GM12892 (cell line): ENCODE measurements around the gene SYNPO2L.
"Not testable (repeated sequence)": the region's sequence is repeated elsewhere in the genome, so short reads cannot be mapped to it uniquely, and the experiment has no call there.

Experiments
- POLR2A ChIP-seq: IDR thresholded peaks from 2 replicates; pipeline ENCODE4 v1.6.1; 2011; ENCODE audit warnings: low read depth, low read length, control low read depth
- TAF1 ChIP-seq: IDR thresholded peaks from 2 replicates; pipeline ENCODE4 v1.6.1; 2011; ENCODE audit warnings: low read depth, mild to moderate bottlenecking, control low read depth, low read length, borderline replicate concordance

DNA sequence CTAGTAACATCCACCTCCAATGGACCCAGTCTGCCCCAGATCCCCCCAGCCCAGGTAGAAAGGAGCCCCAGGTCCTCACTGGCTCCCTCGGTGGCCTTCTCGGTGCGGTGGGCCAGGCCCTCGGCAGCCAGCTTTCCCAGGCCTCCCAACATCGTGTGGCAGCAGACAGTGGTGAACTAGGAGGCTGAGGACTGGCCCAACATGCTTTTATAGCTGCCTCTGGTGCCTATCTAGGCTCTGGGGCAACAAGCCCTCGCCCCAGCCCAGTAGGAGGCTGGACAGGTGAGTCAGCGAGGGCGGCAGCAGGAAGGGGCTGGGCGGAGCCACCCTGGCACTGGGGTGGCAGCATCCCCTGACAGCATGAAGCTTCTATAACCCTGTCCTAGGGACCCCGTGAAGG lies 7.8 kb upstream of the SYNPO2L start:
- not testable (repeated sequence) for TF ChIP-seq POLR2A, TAF1
